RWPE1 (cell line): ENCODE measurements around the gene WNT7B.
A peak's percentile ranks its signal among the peaks of the same experiment; 100 is the strongest.

Experiments
- CTCF ChIA-PET: fragments of 350-600 bp; sonication (Branson Sonifier 250); formaldehyde crosslinking; extraction: SDS; loops from one replicate; lab custom pipeline; 2021; lab: Yijun Ruan, JAX
- POLR2A ChIA-PET: fragments of 400-600 bp; formaldehyde crosslinking; extraction: SDS; loops from one replicate; lab custom pipeline; 2020; ENCODE audit warnings: antibody characterized with exemption; ENCODE audit not compliant: low non-redundant PET; lab: Yijun Ruan, JAX
- DNase-seq: peaks from one replicate; pipeline ENCODE4 v3.0.0; 2012; ENCODE audit warnings: low spot score
- H3K27ac ChIP-seq: fragments of 450-650 bp; 2 replicates; pipeline ENCODE4 v1.5.1; 2017
- TF ChIP-seq, protein P1 (sequence below): fragments of 450-650 bp; conservative IDR thresholded peaks from 2 replicates; pipeline ENCODE4 v1.5.1; 2017; ENCODE audit warnings: low read depth, mild to moderate bottlenecking

Gene WNT7B

GRCh38 chr22:45942787-45943493, 34.0 kb downstream of the WNT7B start:
- POLR2A ChIA-PET, result no interaction called here
- H3K27ac ChIP-seq, result peak overlapping the region; percentile 94
- peak; percentile 35 for DNase-seq
- TF ChIP-seq, protein P1, sequence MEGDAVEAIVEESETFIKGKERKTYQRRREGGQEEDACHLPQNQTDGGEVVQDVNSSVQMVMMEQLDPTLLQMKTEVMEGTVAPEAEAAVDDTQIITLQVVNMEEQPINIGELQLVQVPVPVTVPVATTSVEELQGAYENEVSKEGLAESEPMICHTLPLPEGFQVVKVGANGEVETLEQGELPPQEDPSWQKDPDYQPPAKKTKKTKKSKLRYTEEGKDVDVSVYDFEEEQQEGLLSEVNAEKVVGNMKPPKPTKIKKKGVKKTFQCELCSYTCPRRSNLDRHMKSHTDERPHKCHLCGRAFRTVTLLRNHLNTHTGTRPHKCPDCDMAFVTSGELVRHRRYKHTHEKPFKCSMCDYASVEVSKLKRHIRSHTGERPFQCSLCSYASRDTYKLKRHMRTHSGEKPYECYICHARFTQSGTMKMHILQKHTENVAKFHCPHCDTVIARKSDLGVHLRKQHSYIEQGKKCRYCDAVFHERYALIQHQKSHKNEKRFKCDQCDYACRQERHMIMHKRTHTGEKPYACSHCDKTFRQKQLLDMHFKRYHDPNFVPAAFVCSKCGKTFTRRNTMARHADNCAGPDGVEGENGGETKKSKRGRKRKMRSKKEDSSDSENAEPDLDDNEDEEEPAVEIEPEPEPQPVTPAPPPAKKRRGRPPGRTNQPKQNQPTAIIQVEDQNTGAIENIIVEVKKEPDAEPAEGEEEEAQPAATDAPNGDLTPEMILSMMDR, result no peak
- CTCF ChIA-PET, result interaction anchor here (0.6 to 0.7 kb wide), 2 partner anchors 68 to 432 kb away, joined by 4 read pairs; no protein-coding TSS in a partner anchor

DNA sequence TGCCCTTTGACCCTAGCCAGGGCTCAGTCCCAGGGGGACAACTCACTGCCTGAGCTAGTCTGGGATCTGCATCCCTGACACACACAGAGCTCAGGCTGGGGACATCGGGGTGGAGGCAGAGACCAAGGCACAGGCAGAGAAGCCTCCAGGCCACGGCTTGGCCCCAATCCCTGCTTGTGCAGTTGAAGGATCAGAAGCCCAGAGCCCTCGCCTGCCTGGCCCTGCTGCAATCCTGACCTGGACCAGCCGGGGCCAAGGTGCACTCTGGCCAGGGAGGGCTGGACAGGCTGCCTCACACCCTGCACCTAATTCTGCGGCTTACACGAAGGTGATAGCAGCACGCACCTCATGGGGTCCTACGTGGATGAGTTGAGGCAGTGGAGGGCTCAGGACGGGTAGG, 34.6 kb downstream of the WNT7B start:
- TF ChIP-seq, protein P1, result no peak
- DNase-seq, result no peak
- POLR2A ChIA-PET, result no interaction called here
- H3K27ac ChIP-seq, result peak overlapping the region; percentile 94
- CTCF ChIA-PET, result interaction anchor here (0.7 kb wide), 1 partner anchor 67 kb away, joined by 4 read pairs; no protein-coding TSS in a partner anchor

DNA sequence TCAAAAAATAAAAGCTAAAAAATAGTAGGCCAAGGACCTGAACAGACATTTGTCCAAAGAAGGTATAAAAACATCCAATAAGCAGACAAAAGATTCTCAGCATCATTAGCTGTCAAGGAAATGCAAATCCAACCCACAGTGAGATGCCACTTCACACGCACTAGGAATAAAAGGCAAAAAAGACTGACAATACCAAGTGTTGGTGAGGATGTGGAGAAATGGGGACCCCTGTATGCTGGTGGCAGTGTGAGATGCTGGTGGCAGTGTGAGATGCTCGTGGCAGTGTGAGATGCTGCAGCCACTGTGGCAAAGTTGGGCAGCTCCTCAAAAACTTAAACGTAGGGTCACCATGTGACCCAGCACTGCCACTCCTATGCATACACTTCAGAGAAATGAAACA, 38.0 kb downstream of the WNT7B start:
- DNase-seq, result no peak
- ChIA-PET POLR2A (no interaction called here), CTCF (no interaction called here)
- H3K27ac ChIP-seq, result 0 out of 2 replicates have a peak overlapping the region, but pooled peaks have one; percentile 31
- TF ChIP-seq, protein P1, result no peak

- TF ChIP-seq, protein P1, result no peak
- CTCF ChIA-PET, result no interaction called here
- POLR2A ChIA-PET, result no interaction called here
- DNase-seq, result no peak
- H3K27ac ChIP-seq, result no peak overlapping the region
These were observed 39.0 kb downstream of the WNT7B start for GRCh38 chr22:45937960-45938359.

DNA sequence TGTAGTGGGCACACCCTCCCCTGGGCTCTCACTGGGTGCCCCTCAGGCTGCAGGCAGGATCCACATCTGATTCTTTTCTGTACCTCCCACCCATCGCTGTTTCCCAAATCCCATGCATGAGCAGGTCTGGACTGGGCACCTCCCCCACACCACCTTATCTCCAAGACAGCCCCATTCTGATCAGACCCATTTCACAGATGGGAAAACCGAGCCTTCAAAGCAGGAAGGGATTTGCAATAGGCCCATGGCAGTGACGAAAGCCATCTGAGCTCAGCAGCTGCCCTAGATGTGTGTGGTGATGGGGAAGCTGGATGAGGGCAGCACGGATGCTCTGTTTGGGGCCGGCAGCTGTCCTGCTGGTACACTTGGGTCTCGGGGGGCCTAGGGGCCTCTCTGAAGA, 41.4 kb downstream of the WNT7B start:
- POLR2A ChIA-PET, result no interaction called here
- peak overlapping the region; percentile 99 for H3K27ac ChIP-seq
- DNase-seq, result no peak
- TF ChIP-seq, protein P1, result no peak
- CTCF ChIA-PET, result no interaction called here

DNA sequence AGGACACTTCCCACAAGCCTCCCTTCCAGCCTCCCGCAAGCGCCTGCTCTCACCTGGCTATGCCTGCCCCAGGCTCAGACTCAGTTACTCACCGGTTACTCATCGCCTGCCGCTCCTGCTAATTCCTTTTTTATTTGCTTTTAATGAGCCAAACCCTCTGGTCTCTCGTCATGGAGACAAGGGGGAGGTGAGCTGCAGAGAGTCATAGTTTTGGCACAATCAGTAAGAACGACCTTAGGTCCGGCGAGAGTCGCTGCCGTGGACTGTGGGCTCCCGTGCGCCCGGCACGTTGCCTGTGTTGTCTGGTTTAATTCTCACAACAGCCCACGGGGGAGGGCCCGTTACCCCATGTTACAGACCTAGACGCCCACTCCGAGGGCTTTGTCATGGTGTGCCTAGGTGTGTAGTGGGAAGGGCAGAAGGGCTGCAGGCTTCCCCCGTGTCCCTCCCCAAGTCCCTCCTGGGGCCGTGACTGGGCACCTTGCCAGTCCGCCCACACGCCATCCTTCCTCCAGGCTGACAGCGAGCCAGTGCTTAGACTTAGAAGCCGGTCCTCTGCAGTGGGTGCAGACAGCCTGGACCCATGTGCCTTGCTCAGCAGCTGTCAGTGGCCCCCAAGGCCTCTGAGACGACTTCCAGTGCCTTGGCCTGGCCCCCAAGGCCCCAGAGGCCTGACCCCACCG, 42.2 kb downstream of the WNT7B start:
- POLR2A ChIA-PET, result no interaction called here
- peak overlapping the region; percentile 99 for H3K27ac ChIP-seq
- peak; percentile 93 for DNase-seq

More for the DNA sequence above, 42.2 kb downstream of the WNT7B start:
- TF ChIP-seq, protein P1, result no peak
- CTCF ChIA-PET, result no interaction called here
